HL-60 (cell line): ENCODE results near the gene LGALS7.

Source experiments
- CTCF ChIP-seq: IDR thresholded peaks from one replicate; pipeline ENCODE4 v1.5.1; 2011; ENCODE audit warnings: low read length, control low read depth, inconsistent platforms; ENCODE audit not compliant: insufficient read depth
- GABPA ChIP-seq: IDR thresholded peaks from 2 replicates; pipeline ENCODE4 v1.6.1; 2012; ENCODE audit warnings: low read depth
- POLR2AphosphoS5 ChIP-seq: IDR thresholded peaks from 2 replicates; pipeline ENCODE4 v1.6.1; 2012; ENCODE audit warnings: low read depth
- REST ChIP-seq: IDR thresholded peaks from 2 replicates; pipeline ENCODE4 v1.6.1; 2012; ENCODE audit warnings: low read depth; ENCODE audit not compliant: insufficient replicate concordance

GRCh38 chr19:38735257-38735686, 38.0 kb downstream of the LGALS7 start:
- TF ChIP-seq CTCF = no peak
- no peak for TF ChIP-seq REST
- TF ChIP-seq POLR2AphosphoS5 = no peak
- TF ChIP-seq GABPA = no peak
